GM23338 (cell line): ENCODE measurements around the gene TMEM179B. TPM values are rescaled to one million over a fixed set of nuclear protein-coding genes. Genes with fewer than 3 reads are reported as not detected.

Source experiments
- microRNA-seq: library from miRNA; unstranded; fragments of <30 nt; microRNA quantifications from one replicate; pipeline ENCODE4, GENCODE V29; 2017
- polyA plus RNA-seq: library from polyadenylated mRNA; unstranded; fragments of >200 nt; fragmentation: Nextera tagmentation; extraction: Ambion mirVana; gene quantifications from 2 replicates; pipeline ENCODE4 v1.2.1, GENCODE V29; 2016
- small RNA-seq: library from RNA; depleted of rRNA; stranded (forward); fragments of <200 nt; gene quantifications from one replicate; pipeline ENCODE3, GENCODE V24; 2014; ENCODE audit warnings: low replicate concordance
- total RNA-seq: library from RNA; depleted of rRNA; stranded (reverse); fragments of >200 nt; shearing (Covaris generic); gene quantifications from 2 replicates; pipeline ENCODE4 v1.2.3, GENCODE V29; 2014; rRNA removed

Gene TMEM179B
- total and polyA plus RNA-seq, 2 experiments from 2014 or later: 16.9 to 17.5 TPM

Small RNAs within 50 kb of the gene (microRNA-seq; reads per million reads assigned to microRNA genes)
- gene MIR6514 (not detected), gene MIR6748 (not detected)

Small RNAs within 50 kb of the gene (small RNA-seq; reads per million reads assigned to genes)
- not detected for gene MIR6514
- not detected for gene RNU6-118P

Other genes with a start within 250 kb of the TMEM179B start
Only the 30 nearest of the 31 such genes appear.
- gene EEF1G, start 213.5 kb upstream of the TMEM179B start, total RNA-seq: 1,200 and 1,316 TPM in 2 replicates
- 696 and 736 TPM in 2 replicates for gene EEF1G, start 213.5 kb upstream of the TMEM179B start, polyA plus RNA-seq
- 15.2 and 22.2 TPM in 2 replicates for gene TUT1, start 195.9 kb upstream of the TMEM179B start, total RNA-seq
- gene TUT1, start 195.9 kb upstream of the TMEM179B start, polyA plus RNA-seq: 12.8 and 14.0 TPM in 2 replicates
- gene MTA2, start 185.5 kb upstream of the TMEM179B start, total RNA-seq: 93.6 and 102 TPM in 2 replicates
- 22.1 and 22.9 TPM in 2 replicates for gene MTA2, start 185.5 kb upstream of the TMEM179B start, polyA plus RNA-seq
- gene EML3, start 174.6 kb upstream of the TMEM179B start, total RNA-seq: 17.1 and 19.3 TPM in 2 replicates
- 15.4 and 15.5 TPM in 2 replicates for gene EML3, start 174.6 kb upstream of the TMEM179B start, polyA plus RNA-seq
- 0.24 TPM in 1 of 2 replicates, not detected in the other for gene ROM1, start 174.1 kb upstream of the TMEM179B start, total RNA-seq
- 0.65 and 0.89 TPM in 2 replicates for gene ROM1, start 174.1 kb upstream of the TMEM179B start, polyA plus RNA-seq
- 18.4 and 21.1 TPM in 2 replicates for gene B3GAT3, start 165.4 kb upstream of the TMEM179B start, total RNA-seq
- 16.4 and 16.6 TPM in 2 replicates for gene B3GAT3, start 165.4 kb upstream of the TMEM179B start, polyA plus RNA-seq
- gene GANAB, start 140.8 kb upstream of the TMEM179B start, total RNA-seq: 267 and 272 TPM in 2 replicates
- gene GANAB, start 140.8 kb upstream of the TMEM179B start, polyA plus RNA-seq: 76.8 and 82.3 TPM in 2 replicates
- gene INTS5, start 134.1 kb upstream of the TMEM179B start, total RNA-seq: 33.4 and 37.2 TPM in 2 replicates
- 5.7 TPM in 2 replicates for gene INTS5, start 134.1 kb upstream of the TMEM179B start, polyA plus RNA-seq
- gene C11orf98, start 122.2 kb upstream of the TMEM179B start, total RNA-seq: 110 and 132 TPM in 2 replicates
- gene C11orf98, start 122.2 kb upstream of the TMEM179B start, polyA plus RNA-seq: 479 and 507 TPM in 2 replicates
- gene CSKMT, start 122.1 kb upstream of the TMEM179B start, total RNA-seq: 8.0 and 26.4 TPM in 2 replicates
- 25.6 and 30.0 TPM in 2 replicates for gene CSKMT, start 122.1 kb upstream of the TMEM179B start, polyA plus RNA-seq
- 13.0 and 15.9 TPM in 2 replicates for gene UQCC3, start 115.7 kb upstream of the TMEM179B start, total RNA-seq
- 53.9 and 54.7 TPM in 2 replicates for gene UQCC3, start 115.7 kb upstream of the TMEM179B start, polyA plus RNA-seq
- gene LBHD1, start 115.1 kb upstream of the TMEM179B start, total RNA-seq: 2.8 TPM in 2 replicates
- 1.5 and 2.9 TPM in 2 replicates for gene LBHD1, start 115.1 kb upstream of the TMEM179B start, polyA plus RNA-seq
- gene UBXN1, start 108.3 kb upstream of the TMEM179B start, total RNA-seq: 62.0 and 132 TPM in 2 replicates
- gene UBXN1, start 108.3 kb upstream of the TMEM179B start, polyA plus RNA-seq: 126 and 132 TPM in 2 replicates
- 0.12 and 0.21 TPM in 2 replicates for gene LRRN4CL, start 97.9 kb upstream of the TMEM179B start, total RNA-seq
- 0.08 and 0.10 TPM in 2 replicates for gene LRRN4CL, start 97.9 kb upstream of the TMEM179B start, polyA plus RNA-seq
- 49.0 and 60.2 TPM in 2 replicates for gene BSCL2, start 80.0 kb upstream of the TMEM179B start, total RNA-seq
- 81.7 and 91.5 TPM in 2 replicates for gene BSCL2, start 80.0 kb upstream of the TMEM179B start, polyA plus RNA-seq
- gene GNG3, start 79.7 kb upstream of the TMEM179B start, total RNA-seq: 0.82 and 2.1 TPM in 2 replicates
- gene GNG3, start 79.7 kb upstream of the TMEM179B start, polyA plus RNA-seq: 5.7 and 7.2 TPM in 2 replicates
- gene HNRNPUL2, start 59.9 kb upstream of the TMEM179B start, total RNA-seq: 18.3 and 21.7 TPM in 2 replicates
- 9.4 and 10.9 TPM in 2 replicates for gene HNRNPUL2, start 59.9 kb upstream of the TMEM179B start, polyA plus RNA-seq
- 27.5 and 51.4 TPM in 2 replicates for gene TTC9C, start 58.9 kb upstream of the TMEM179B start, total RNA-seq
- 42.0 and 42.6 TPM in 2 replicates for gene TTC9C, start 58.9 kb upstream of the TMEM179B start, polyA plus RNA-seq
- 82.6 and 91.7 TPM in 2 replicates for gene ZBTB3, start 33.2 kb upstream of the TMEM179B start, total RNA-seq
- 47.8 and 52.2 TPM in 2 replicates for gene ZBTB3, start 33.2 kb upstream of the TMEM179B start, polyA plus RNA-seq
- gene POLR2G, start 25.8 kb upstream of the TMEM179B start, total RNA-seq: 101 and 117 TPM in 2 replicates
- 193 and 196 TPM in 2 replicates for gene POLR2G, start 25.8 kb upstream of the TMEM179B start, polyA plus RNA-seq
- gene TAF6L, start 16.0 kb upstream of the TMEM179B start, total RNA-seq: 30.6 and 50.6 TPM in 2 replicates
- gene TAF6L, start 16.0 kb upstream of the TMEM179B start, polyA plus RNA-seq: 21.8 and 23.0 TPM in 2 replicates
- 35.6 and 46.1 TPM in 2 replicates for gene TMEM223, start 4.6 kb downstream of the TMEM179B start, total RNA-seq
- 59.6 and 69.1 TPM in 2 replicates for gene TMEM223, start 4.6 kb downstream of the TMEM179B start, polyA plus RNA-seq
- gene NXF1, start 18.0 kb downstream of the TMEM179B start, total RNA-seq: 31.8 and 33.8 TPM in 2 replicates
- 31.1 and 31.7 TPM in 2 replicates for gene NXF1, start 18.0 kb downstream of the TMEM179B start, polyA plus RNA-seq
- gene STX5, start 44.6 kb downstream of the TMEM179B start, total RNA-seq: 15.0 and 22.2 TPM in 2 replicates
- gene STX5, start 44.6 kb downstream of the TMEM179B start, polyA plus RNA-seq: 7.4 and 7.7 TPM in 2 replicates
- gene TEX54, start 45.4 kb downstream of the TMEM179B start, total RNA-seq: not detected in 2 replicates
- gene TEX54, start 45.4 kb downstream of the TMEM179B start, polyA plus RNA-seq: 1.3 and 1.9 TPM in 2 replicates
- gene WDR74, start 52.2 kb downstream of the TMEM179B start, total RNA-seq: 109 and 136 TPM in 2 replicates
- 94.4 and 95.8 TPM in 2 replicates for gene WDR74, start 52.2 kb downstream of the TMEM179B start, polyA plus RNA-seq
- 375 and 425 TPM in 2 replicates for gene SLC3A2, start 93.5 kb downstream of the TMEM179B start, total RNA-seq
- 240 and 241 TPM in 2 replicates for gene SLC3A2, start 93.5 kb downstream of the TMEM179B start, polyA plus RNA-seq
- 0.14 TPM in 1 of 2 replicates, not detected in the other for gene CHRM1, start 134.0 kb downstream of the TMEM179B start, total RNA-seq
- 0.30 and 0.44 TPM in 2 replicates for gene CHRM1, start 134.0 kb downstream of the TMEM179B start, polyA plus RNA-seq
- gene SLC22A6, start 197.6 kb downstream of the TMEM179B start, total RNA-seq: not detected in 2 replicates
- gene SLC22A6, start 197.6 kb downstream of the TMEM179B start, polyA plus RNA-seq: not detected in 2 replicates
- not detected in 2 replicates for gene SLC22A8, start 228.4 kb downstream of the TMEM179B start, total RNA-seq
- not detected in 2 replicates for gene SLC22A8, start 228.4 kb downstream of the TMEM179B start, polyA plus RNA-seq